Measurements from ENCODE around the gene SUCLG2. TPM values are rescaled to one million over a fixed set of nuclear protein-coding genes. Genes with fewer than 3 reads are reported as not detected.

Gene SUCLG2
- total and polyA plus RNA-seq, 9 of the 15 experiments (the other 6 are each of a cell fraction or from before 2014, with no cell fraction given) = 10.1 to 41.4 (median 29.0) TPM

DNA sequence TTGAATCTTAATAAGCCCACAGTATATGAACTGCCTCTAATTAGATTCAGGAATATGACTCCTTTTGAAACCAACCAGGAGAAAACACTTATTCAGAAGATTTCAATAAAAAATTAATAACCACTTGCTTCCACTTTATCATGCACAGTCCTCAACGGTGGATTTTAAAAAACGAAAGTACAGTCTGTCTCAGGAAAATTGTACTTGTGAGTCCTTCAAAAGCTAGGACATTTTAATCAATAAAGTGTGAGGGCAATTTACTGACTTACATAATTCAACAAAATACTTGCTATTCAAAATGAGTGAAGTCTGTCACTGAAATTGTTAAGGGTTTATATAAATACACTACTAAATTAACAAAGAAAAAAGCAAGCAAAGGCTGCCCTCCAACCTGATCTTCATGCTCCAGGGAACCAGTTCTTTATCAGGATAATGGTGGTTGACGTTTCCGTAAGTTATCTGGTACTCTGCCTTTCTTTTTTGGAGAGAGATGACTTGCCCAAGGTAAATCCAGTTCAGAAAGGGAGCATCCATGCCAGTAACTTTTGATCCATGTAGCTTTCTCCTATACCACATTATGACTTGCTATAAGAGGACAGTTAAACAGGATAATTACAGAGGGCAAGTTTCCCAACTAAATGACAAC, 17.0 kb downstream of the SUCLG2 start:
- Histone ChIP-seq H3K36me3 (ENCODE audit: control insufficient read depth, insufficient read depth, low read length) (peaks cover 13% of the 10 kb centered on the region; the same call in 2 of the 3 replicates), H3K4me1 (replicated peaks in 1 of 2; ENCODE audit: control insufficient read depth in 2 of 2, insufficient read depth in 2 of 2, low read length in 2 of 2) (no peaks in the 10 kb centered on the region; a peak in 1 of 5 replicates), H3K9ac (ENCODE audit: insufficient read depth in 1 of 2, low read depth in 2 of 2, low read length in 2 of 2) (no peak overlapping the region), H2AFZ (ENCODE audit: low read depth, low read length) (no peak overlapping the region), H3K79me2 (ENCODE audit: control insufficient read depth, insufficient read depth, low read length) (peaks cover 5% of the 10 kb centered on the region; the same call in 2 of the 3 replicates), H3K27ac (ENCODE audit: extremely low read depth, low read depth, low read length) (no peak overlapping the region), H3K4me2 (ENCODE audit: insufficient read depth, low read length) (no peak overlapping the region), H3K27me3 (ENCODE audit: control insufficient read depth in 2 of 2, insufficient read depth in 2 of 2, low read length in 2 of 2) (no peaks in the 10 kb centered on the region), H3K9me3 (replicated peaks; ENCODE audit: control insufficient read depth, insufficient read depth, low read depth, low read length) (no peaks in the 10 kb centered on the region), H3K9me1 (ENCODE audit: control insufficient read depth, insufficient read depth, low read length) (no peaks in the 10 kb centered on the region), H4K20me1 (replicated peaks; ENCODE audit: control insufficient read depth, insufficient read depth, low read length) (no peaks in the 10 kb centered on the region), H3K4me3 (no peak overlapping the region)
- TF ChIP-seq PHB2 (IDR thresholded peaks at IDR 0.05; ENCODE audit: low read depth) = no peak
- no peak for TF ChIP-seq JUNB (CRISPR knock-in tag; conservative IDR thresholded peaks at IDR 0.05)
- no peak for TF ChIP-seq MTF1 (CRISPR knock-in tag; IDR thresholded peaks at IDR 0.05; ENCODE audit: borderline replicate concordance)
- no peak for TF ChIP-seq RBM34 (IDR thresholded peaks at IDR 0.05; ENCODE audit: borderline replicate concordance, insufficient read depth, low read length)
- CTCF ChIA-PET (ENCODE audit: low intra/inter-chr PET ratio) = interaction anchor here (0.6 kb wide), 1 partner anchor 1238 kb away, joined by 3 read pairs; no protein-coding TSS in a partner anchor
- in situ Hi-C loops (cut with MboI) (no loop called here), intact Hi-C loops (cut with micrococcal nuclease) (no loop called here)
- BruUV-seq (replicated peaks) = no TSS peak
- POLR2A ChIA-PET = interaction anchor here (1.5 kb wide), 1 partner anchor 10 kb away, joined by 3 read pairs; no protein-coding TSS in a partner anchor
- ATAC-seq (no peak), DNase-seq (ENCODE audit: extremely low read depth in 1 of 4, low spot score in 3 of 4) (no peak), FAIRE-seq (no peak)
- 71% methylated on average over 4 of the region's 4 CpGs for WGBS (ENCODE audit: insufficient coverage, low coverage, missing lambda C conversion rate)

GRCh38 chr3:67635806-67636205, 18.6 kb downstream of the SUCLG2 start:
- POLR2A ChIA-PET = interaction anchor here (0.8 kb wide), 1 partner anchor 9 kb away, joined by 5 read pairs; no protein-coding TSS in a partner anchor
- TF ChIP-seq SUPT5H (IDR thresholded peaks at IDR 0.05) = no peak
- Histone ChIP-seq H3K4me1 (replicated peaks in 1 of 2; ENCODE audit: control insufficient read depth in 2 of 2, insufficient read depth in 2 of 2, low read length in 2 of 2) (no peaks in the 10 kb centered on the region; a peak in 1 of 5 replicates), H3K9ac (ENCODE audit: insufficient read depth in 1 of 2, low read depth in 2 of 2, low read length in 2 of 2) (no peak overlapping the region), H3K4me2 (ENCODE audit: insufficient read depth, low read length) (no peak overlapping the region), H3K79me2 (ENCODE audit: control insufficient read depth, insufficient read depth, low read length) (peaks cover 5% of the 10 kb centered on the region; the same call in 2 of the 3 replicates), H3K9me3 (replicated peaks; ENCODE audit: control insufficient read depth, insufficient read depth, low read depth, low read length) (no peaks in the 10 kb centered on the region), H3K36me3 (ENCODE audit: control insufficient read depth, insufficient read depth, low read length) (peaks cover 13% of the 10 kb centered on the region; the same call in 2 of the 3 replicates), H3K27me3 (ENCODE audit: control insufficient read depth in 2 of 2, insufficient read depth in 2 of 2, low read length in 2 of 2) (no peaks in the 10 kb centered on the region), H2AFZ (ENCODE audit: low read depth, low read length) (no peak overlapping the region), H3K9me1 (ENCODE audit: control insufficient read depth, insufficient read depth, low read length) (no peaks in the 10 kb centered on the region), H3K4me3 (no peak overlapping the region), H4K20me1 (replicated peaks; ENCODE audit: control insufficient read depth, insufficient read depth, low read length) (0 out of 2 replicates have a peak, but pooled peaks cover under 1% of the 10 kb centered on the region), H3K27ac (ENCODE audit: extremely low read depth, low read depth, low read length) (no peak overlapping the region)
- no peak for DNase-seq (ENCODE audit: extremely low read depth in 1 of 4, low spot score in 3 of 4)
- BruUV-seq (replicated peaks) = no TSS peak
- no peak for FAIRE-seq
- 100% methylated on average over 1 of the region's 2 CpGs for WGBS (ENCODE audit: insufficient coverage, low coverage, missing lambda C conversion rate)
- intact Hi-C loops (cut with micrococcal nuclease) (no loop called here), in situ Hi-C loops (cut with MboI) (no loop called here)
- ATAC-seq = no peak
- CTCF ChIA-PET (ENCODE audit: low intra/inter-chr PET ratio) = no interaction called here

All from K562 (cell line).